Measurements from ENCODE around the gene MEGF6. TPM values are rescaled to one million over a fixed set of nuclear protein-coding genes. Genes with fewer than 3 reads are reported as not detected.

The MEGF6 gene
- polyA plus RNA-seq, 1 donor (not counting 4 experiments of a cell fraction or from before 2014, with no cell fraction given) = 0.24 TPM

DNA sequence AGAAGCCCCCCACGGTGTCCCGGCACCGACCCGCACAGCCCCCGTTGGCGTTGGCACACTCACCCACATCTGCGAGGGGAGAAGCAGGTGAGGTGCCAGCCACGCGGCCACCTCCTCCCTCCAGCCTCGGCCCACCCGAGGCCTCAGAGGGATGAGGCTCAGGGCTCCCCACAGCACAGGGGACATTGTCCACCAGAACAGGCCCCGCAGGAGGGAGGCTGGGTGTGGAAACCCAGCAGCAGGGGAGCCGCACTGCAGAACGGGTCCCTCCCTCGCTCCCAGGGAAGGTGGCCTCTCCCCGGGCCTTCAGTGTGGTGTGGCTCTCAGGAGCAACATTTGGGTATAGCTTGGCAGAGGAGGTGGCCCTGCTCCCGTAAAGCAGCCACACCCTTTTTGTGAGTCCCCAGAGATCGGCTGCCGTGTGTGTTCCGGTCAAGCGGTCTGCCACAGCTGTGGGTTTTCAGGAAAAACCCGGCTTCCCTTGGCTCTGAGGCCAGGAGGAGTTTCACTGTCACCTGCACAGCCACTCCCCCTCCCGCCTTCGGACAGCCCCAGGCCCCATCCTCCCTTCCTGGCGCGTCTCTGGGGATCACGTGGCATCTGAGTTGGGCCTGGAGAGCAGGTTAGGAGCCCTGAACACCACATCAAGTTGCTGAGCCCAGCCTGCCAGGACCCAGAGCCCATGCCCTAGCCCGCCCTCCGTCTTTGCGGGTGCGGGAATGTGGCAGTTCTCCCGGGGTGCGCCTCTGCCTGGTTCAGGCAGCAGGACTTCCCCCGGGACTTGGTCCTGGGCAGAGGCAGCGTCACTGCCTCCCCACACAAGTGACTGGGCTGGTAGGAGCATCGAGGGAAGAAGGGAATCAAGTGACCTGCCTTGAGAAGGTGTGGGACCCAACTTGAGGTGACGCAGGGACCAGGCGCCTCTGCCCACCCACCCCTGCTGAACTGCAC lies 64.0 kb downstream of the MEGF6 start:
- Histone ChIP-seq H3K9me3 (ENCODE audit: control insufficient read depth, low read depth, low read length) (no peaks in the 10 kb centered on the region), H3K4me1 (ENCODE audit: control insufficient read depth, extremely low read depth, insufficient read depth, low read length) (peaks cover 9% of the 10 kb centered on the region), H3K4me3 (ENCODE audit: control insufficient read depth in 2 of 3, extremely low read depth in 1 of 3, insufficient read depth in 2 of 3, low read depth in 1 of 3, low read length in 3 of 3) (no peak overlapping the region), H3K36me3 (ENCODE audit: control insufficient read depth in 2 of 2, extremely low read depth in 1 of 2, insufficient read depth in 2 of 2, low read length in 2 of 2) (no peaks in the 10 kb centered on the region), H3K27me3 (ENCODE audit: control insufficient read depth, extremely low read depth, insufficient read depth, low read length) (peaks cover 16% of the 10 kb centered on the region), H3K9me1 (ENCODE audit: control insufficient read depth, extremely low read depth, insufficient read depth, low read length) (no peaks in the 10 kb centered on the region), H3K27ac (ENCODE audit: control insufficient read depth, insufficient read depth, low read length) (no peak overlapping the region), H3K4me2 (ENCODE audit: control insufficient read depth, extremely low read depth, insufficient read depth, low read depth, low read length) (no peak overlapping the region), H3K79me2 (ENCODE audit: control insufficient read depth, insufficient read depth, low read length) (no peaks in the 10 kb centered on the region), H4K20me1 (ENCODE audit: control insufficient read depth, extremely low read depth, insufficient read depth, low read length) (no peaks in the 10 kb centered on the region), H2AFZ (ENCODE audit: control insufficient read depth, low read length) (no peak overlapping the region), H3K9ac (ENCODE audit: control insufficient read depth, extremely low read depth, insufficient read depth, low read length) (no peak overlapping the region)
- DNase-seq (ENCODE audit: low read depth, low spot score) (no peak), FAIRE-seq (no peak)
- dilution Hi-C loops (cut with MboI; ENCODE audit: extremely low pct_ligation_motif_present, low sequenced_read_pairs) = loop anchor here (25.0 kb wide), 1 partner anchor 90 kb away; the partner anchor contains the start of gene TPRG1L
- TF ChIP-seq EZH2 (IDR thresholded peaks at IDR 0.05; ENCODE audit: low read length) = no peak
- TF ChIP-seq, protein P1, sequence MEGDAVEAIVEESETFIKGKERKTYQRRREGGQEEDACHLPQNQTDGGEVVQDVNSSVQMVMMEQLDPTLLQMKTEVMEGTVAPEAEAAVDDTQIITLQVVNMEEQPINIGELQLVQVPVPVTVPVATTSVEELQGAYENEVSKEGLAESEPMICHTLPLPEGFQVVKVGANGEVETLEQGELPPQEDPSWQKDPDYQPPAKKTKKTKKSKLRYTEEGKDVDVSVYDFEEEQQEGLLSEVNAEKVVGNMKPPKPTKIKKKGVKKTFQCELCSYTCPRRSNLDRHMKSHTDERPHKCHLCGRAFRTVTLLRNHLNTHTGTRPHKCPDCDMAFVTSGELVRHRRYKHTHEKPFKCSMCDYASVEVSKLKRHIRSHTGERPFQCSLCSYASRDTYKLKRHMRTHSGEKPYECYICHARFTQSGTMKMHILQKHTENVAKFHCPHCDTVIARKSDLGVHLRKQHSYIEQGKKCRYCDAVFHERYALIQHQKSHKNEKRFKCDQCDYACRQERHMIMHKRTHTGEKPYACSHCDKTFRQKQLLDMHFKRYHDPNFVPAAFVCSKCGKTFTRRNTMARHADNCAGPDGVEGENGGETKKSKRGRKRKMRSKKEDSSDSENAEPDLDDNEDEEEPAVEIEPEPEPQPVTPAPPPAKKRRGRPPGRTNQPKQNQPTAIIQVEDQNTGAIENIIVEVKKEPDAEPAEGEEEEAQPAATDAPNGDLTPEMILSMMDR (optimal IDR thresholded peaks at IDR 0.05 in 1 of 3, IDR thresholded peaks at IDR 0.05 in 1 of 3, conservative IDR thresholded peaks at IDR 0.05 in 1 of 3; ENCODE audit: extremely low read depth in 1 of 3, insufficient read depth in 2 of 3, low read length in 3 of 3) = no peak

- Histone ChIP-seq H3K4me1 (ENCODE audit: control insufficient read depth, extremely low read depth, insufficient read depth, low read length) (peaks cover 9% of the 10 kb centered on the region), H3K4me2 (ENCODE audit: control insufficient read depth, extremely low read depth, insufficient read depth, low read depth, low read length) (no peak overlapping the region), H2AFZ (ENCODE audit: control insufficient read depth, low read length) (no peak overlapping the region), H3K4me3 (ENCODE audit: control insufficient read depth in 2 of 3, extremely low read depth in 1 of 3, insufficient read depth in 2 of 3, low read depth in 1 of 3, low read length in 3 of 3) (no peak overlapping the region), H3K79me2 (ENCODE audit: control insufficient read depth, insufficient read depth, low read length) (no peaks in the 10 kb centered on the region), H3K9me3 (ENCODE audit: control insufficient read depth, low read depth, low read length) (no peaks in the 10 kb centered on the region), H3K27me3 (ENCODE audit: control insufficient read depth, extremely low read depth, insufficient read depth, low read length) (peaks cover 16% of the 10 kb centered on the region), H3K9me1 (ENCODE audit: control insufficient read depth, extremely low read depth, insufficient read depth, low read length) (no peaks in the 10 kb centered on the region), H3K36me3 (ENCODE audit: control insufficient read depth in 2 of 2, extremely low read depth in 1 of 2, insufficient read depth in 2 of 2, low read length in 2 of 2) (no peaks in the 10 kb centered on the region), H3K27ac (ENCODE audit: control insufficient read depth, insufficient read depth, low read length) (no peak overlapping the region), H4K20me1 (ENCODE audit: control insufficient read depth, extremely low read depth, insufficient read depth, low read length) (no peaks in the 10 kb centered on the region), H3K9ac (ENCODE audit: control insufficient read depth, extremely low read depth, insufficient read depth, low read length) (no peak overlapping the region)
- dilution Hi-C loops (cut with MboI; ENCODE audit: extremely low pct_ligation_motif_present, low sequenced_read_pairs) = loop anchor here (25.0 kb wide), 1 partner anchor 91 kb away; the partner anchor contains the start of gene TPRG1L
- DNase-seq (ENCODE audit: low read depth, low spot score) (no peak), FAIRE-seq (no peak)
- TF ChIP-seq, protein P1 (optimal IDR thresholded peaks at IDR 0.05 in 1 of 3, IDR thresholded peaks at IDR 0.05 in 1 of 3, conservative IDR thresholded peaks at IDR 0.05 in 1 of 3; ENCODE audit: extremely low read depth in 1 of 3, insufficient read depth in 2 of 3, low read length in 3 of 3) = no peak
- no peak for TF ChIP-seq EZH2 (IDR thresholded peaks at IDR 0.05; ENCODE audit: low read length)
These were observed 65.3 kb downstream of the MEGF6 start for GRCh38 chr1:3546048-3546384.
